GM21526 (cell line): ENCODE results near the gene PROP1.
"Not testable (repeated sequence)": the region's sequence is repeated elsewhere in the genome, so short reads cannot be mapped to it uniquely, and the experiment has no call there.

Source experiments
- ATAC-seq: cut with Tn5 transposase; IDR thresholded peaks from one replicate; pipeline ENCODE4 v1.9.1; 2021; ENCODE audit warnings: moderate library complexity; ENCODE audit not compliant: unreplicated experiment, low FRiP score

The PROP1 gene

GRCh38 chr5:177949065-177949464, 47.0 kb downstream of the PROP1 start:
- not testable (repeated sequence) for ATAC-seq

- ATAC-seq: not testable (repeated sequence)
These were observed 48.1 kb downstream of the PROP1 start for GRCh38 chr5:177947912-177948311.

GRCh38 chr5:177945601-177946283, 50.3 kb downstream of the PROP1 start:
- ATAC-seq: not testable (repeated sequence)

- not testable (repeated sequence) for ATAC-seq
These were observed 50.9 kb downstream of the PROP1 start for GRCh38 chr5:177945145-177945544.

GRCh38 chr5:177943805-177944736, 52.0 kb downstream of the PROP1 start:
- ATAC-seq: peak; percentile 38

DNA sequence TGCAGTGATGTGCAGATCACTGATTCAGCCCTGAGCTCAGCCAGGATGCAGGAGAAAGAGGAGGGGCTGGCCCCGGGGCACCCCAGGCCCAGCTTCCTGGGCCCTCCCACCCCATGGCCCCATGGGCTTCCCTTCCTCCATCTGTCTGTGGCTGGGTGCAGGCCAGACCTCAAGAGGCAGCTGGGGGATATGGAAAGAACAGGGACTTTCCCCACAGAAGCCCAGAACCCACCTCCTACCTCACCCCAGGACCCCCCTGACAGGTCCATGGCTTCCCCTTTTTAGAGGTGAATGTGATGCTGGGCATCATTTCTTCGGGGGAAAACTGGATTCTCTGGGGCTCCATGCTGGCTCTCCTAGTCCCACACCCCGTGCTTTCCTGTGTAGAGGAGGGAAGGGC, 53.1 kb downstream of the PROP1 start:
- ATAC-seq: not testable (repeated sequence)
